Lower lobe of right lung (tissue), 2 donors: ENCODE measurements around the gene IL15. TPM values are rescaled to one million over a fixed set of nuclear protein-coding genes. Genes with fewer than 3 reads are reported as not detected.

Experiments
- ATAC-seq, 2 donors: fragments of 200-7000 bp; cut with Tn5 transposase; one replicate each; pipeline ENCODE4 v1.9.1; 2020 to 2022; ENCODE audit warnings: mild to moderate bottlenecking in 2 of 2, moderate library complexity in 2 of 2
- DNase-seq: peaks from one replicate; pipeline ENCODE4 v3.0.0-alpha.2; 2020
- H3K27ac ChIP-seq: fragments of 200-600 bp; one replicate; pipeline ENCODE4 v1.8.0; 2022
- H3K27me3 ChIP-seq: fragments of 200-600 bp; one replicate; pipeline ENCODE4 v1.8.0; 2022; ENCODE audit warnings: low read depth
- H3K36me3 ChIP-seq: fragments of 200-600 bp; one replicate; pipeline ENCODE4 v1.8.0; 2022; ENCODE audit warnings: mild to moderate bottlenecking
- H3K4me1 ChIP-seq: fragments of 200-600 bp; one replicate; pipeline ENCODE4 v1.8.0; 2022
- H3K4me3 ChIP-seq: fragments of 200-600 bp; one replicate; pipeline ENCODE4 v1.8.0; 2022; ENCODE audit warnings: mild to moderate bottlenecking
- H3K9me3 ChIP-seq: fragments of 200-600 bp; one replicate; pipeline ENCODE4 v1.8.0; 2022
- intact Hi-C: fragments of 100-400 bp; cut with DNase I; formaldehyde crosslinking; loops from one replicate; pipeline ENCODE4 v1.11.0; 2022
- total RNA-seq: library from RNA; stranded (reverse); fragmentation: NEBNext Ultra II Directional; extraction: Animal tissue kit (Norgen Biotek cat#: 25700); gene quantifications from one replicate; pipeline ENCODE4 v1.2.1, GENCODE V29; 2021
- TF ChIP-seq, protein P1 (sequence below): fragments of 200-600 bp; IDR thresholded peaks from one replicate; pipeline ENCODE4 v1.8.0; 2022; ENCODE audit warnings: antibody characterized with exemption, mild to moderate bottlenecking
- donor health status: DM: no; HTN: yes; CAD: no; lungs with severe emphysema.

IL15 gene
- total RNA-seq, 1 donor from 2014 or later = 9.7 TPM

DNA sequence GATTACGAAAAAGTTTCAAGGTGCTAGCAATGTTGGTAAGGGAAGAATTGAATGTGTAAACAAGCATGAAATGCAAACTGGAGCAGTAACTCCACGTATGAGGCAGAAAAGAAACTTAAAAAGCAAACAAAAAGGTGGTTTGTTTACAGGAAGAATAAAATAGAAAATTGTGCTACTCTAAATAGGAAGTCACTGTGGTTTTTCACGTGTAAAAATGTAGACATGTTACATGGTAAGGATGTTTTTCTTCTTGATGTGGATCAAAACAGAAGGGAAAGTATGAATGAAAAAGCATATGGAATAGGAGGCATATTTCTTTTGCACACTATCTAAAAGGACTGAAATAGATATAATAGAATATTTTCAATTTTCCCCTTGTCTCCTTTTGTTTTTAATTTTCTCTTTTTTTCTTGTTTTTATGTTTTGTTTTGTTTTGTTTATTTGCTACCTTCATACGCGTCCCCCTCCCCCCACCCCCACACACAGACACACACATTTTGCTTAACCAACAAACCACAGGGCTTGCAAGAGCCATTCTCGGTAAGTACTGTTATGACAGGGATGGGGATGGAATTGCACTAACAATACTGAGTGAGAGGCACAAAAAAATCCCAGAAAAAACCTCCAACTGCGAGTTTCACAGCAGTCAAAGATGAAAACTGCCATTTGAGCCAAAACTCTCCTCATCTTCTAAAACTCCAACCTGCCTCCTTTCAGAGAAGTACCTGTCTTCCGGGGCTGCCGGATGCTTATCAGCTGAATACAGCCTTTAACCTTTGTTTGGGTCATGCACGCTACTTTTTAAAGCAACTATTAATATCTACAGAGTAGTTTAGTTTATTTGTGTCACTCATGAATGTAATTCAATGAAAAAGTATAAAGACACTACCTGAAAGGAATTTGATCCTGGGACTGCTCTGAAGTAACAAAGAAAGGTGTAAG is 135.8 kb downstream of the IL15 start:
- DNase-seq (no peak), ATAC-seq (no peak)
- Histone ChIP-seq H3K36me3 (no peaks in the 10 kb centered on the region), H3K9me3 (no peaks in the 10 kb centered on the region), H3K27ac (no peak overlapping the region), H3K4me1 (no peaks in the 10 kb centered on the region), H3K27me3 (no peaks in the 10 kb centered on the region), H3K4me3 (no peak overlapping the region)
- intact Hi-C loops = no loop called here
- TF ChIP-seq, protein P1, sequence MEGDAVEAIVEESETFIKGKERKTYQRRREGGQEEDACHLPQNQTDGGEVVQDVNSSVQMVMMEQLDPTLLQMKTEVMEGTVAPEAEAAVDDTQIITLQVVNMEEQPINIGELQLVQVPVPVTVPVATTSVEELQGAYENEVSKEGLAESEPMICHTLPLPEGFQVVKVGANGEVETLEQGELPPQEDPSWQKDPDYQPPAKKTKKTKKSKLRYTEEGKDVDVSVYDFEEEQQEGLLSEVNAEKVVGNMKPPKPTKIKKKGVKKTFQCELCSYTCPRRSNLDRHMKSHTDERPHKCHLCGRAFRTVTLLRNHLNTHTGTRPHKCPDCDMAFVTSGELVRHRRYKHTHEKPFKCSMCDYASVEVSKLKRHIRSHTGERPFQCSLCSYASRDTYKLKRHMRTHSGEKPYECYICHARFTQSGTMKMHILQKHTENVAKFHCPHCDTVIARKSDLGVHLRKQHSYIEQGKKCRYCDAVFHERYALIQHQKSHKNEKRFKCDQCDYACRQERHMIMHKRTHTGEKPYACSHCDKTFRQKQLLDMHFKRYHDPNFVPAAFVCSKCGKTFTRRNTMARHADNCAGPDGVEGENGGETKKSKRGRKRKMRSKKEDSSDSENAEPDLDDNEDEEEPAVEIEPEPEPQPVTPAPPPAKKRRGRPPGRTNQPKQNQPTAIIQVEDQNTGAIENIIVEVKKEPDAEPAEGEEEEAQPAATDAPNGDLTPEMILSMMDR = no peak

DNA sequence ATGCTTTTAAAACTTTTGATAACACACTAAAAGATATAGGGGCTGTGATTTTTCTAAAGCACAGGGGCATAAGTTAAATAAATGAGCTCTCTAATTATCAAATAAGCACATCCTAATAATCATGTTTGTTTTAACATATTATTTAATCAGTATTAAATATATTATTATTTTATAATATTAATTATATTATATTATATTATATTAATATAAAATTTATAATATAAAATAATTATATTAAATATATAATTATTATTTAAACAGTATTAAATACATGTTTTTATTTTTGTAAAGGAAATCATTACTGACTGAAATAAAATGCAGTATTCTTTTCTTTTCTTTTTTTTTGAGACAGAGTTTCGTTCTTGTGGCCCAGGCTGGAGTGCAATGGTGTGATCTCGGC is 136.5 kb downstream of the IL15 start:
- no peaks in the 10 kb centered on the region for H3K9me3 ChIP-seq
- no peak overlapping the region for H3K4me3 ChIP-seq
- DNase-seq (no peak), ATAC-seq (no peak)
- no peaks in the 10 kb centered on the region for H3K4me1 ChIP-seq
- TF ChIP-seq, protein P1 = no peak
- no peaks in the 10 kb centered on the region for H3K27me3 ChIP-seq
- intact Hi-C loops = no loop called here
- H3K27ac ChIP-seq = no peak overlapping the region
- no peaks in the 10 kb centered on the region for H3K36me3 ChIP-seq

DNA sequence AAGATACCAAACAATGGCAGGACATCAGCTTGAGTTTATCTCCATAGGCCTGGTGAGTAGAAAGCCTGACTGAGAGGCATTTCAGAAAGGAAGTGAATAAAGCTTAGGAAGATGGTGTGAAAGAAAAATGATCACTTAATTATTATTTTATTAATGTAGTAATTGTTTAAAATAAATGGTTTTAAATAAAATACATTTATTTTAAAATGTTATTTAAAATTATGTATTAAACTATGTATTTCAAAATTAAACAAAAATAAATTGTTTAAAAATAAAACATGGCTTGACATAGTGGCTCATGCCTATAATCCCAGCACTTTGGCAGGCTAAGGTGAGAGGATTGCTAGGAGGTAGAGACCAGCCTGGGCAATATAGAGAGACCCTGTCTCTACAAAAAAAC is 145.8 kb downstream of the IL15 start:
- intact Hi-C loops = no loop called here

More for the DNA sequence above, 145.8 kb downstream of the IL15 start:
- Histone ChIP-seq H3K9me3 (no peaks in the 10 kb centered on the region), H3K27me3 (no peaks in the 10 kb centered on the region), H3K4me1 (no peaks in the 10 kb centered on the region), H3K36me3 (no peaks in the 10 kb centered on the region), H3K27ac (no peak overlapping the region), H3K4me3 (no peak overlapping the region)
- ATAC-seq (no peak), DNase-seq (no peak)
- TF ChIP-seq, protein P1 = no peak
